ENCODE data around the gene OSBP.
"Not testable (repeated sequence)": the region's sequence is repeated elsewhere in the genome, so short reads cannot be mapped to it uniquely, and the experiment has no call there.

OSBP gene

DNA sequence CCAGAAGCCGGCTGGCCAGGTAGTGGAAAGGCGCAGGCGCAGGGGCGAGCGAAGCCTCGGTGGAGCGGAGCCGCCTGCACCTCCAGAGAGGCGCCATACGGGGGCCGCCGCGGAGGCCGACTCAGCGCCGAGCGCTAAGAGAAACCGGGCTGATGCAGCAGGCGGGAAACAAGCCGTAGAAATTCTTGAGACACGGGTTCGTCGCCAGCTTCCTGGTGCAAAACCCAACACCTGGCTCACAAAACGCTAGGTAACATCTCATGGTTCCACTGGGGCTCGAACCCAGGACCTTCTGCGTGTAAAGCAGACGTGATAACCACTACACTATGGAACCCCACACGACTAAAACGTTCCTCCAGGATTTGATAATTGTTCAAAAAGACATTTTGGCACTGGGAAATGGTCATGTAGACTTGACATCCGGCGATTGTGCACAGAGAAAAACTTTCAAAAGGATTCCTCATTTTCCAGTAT is 65.2 kb downstream of the OSBP start:
- TF ChIP-seq, protein P1, sequence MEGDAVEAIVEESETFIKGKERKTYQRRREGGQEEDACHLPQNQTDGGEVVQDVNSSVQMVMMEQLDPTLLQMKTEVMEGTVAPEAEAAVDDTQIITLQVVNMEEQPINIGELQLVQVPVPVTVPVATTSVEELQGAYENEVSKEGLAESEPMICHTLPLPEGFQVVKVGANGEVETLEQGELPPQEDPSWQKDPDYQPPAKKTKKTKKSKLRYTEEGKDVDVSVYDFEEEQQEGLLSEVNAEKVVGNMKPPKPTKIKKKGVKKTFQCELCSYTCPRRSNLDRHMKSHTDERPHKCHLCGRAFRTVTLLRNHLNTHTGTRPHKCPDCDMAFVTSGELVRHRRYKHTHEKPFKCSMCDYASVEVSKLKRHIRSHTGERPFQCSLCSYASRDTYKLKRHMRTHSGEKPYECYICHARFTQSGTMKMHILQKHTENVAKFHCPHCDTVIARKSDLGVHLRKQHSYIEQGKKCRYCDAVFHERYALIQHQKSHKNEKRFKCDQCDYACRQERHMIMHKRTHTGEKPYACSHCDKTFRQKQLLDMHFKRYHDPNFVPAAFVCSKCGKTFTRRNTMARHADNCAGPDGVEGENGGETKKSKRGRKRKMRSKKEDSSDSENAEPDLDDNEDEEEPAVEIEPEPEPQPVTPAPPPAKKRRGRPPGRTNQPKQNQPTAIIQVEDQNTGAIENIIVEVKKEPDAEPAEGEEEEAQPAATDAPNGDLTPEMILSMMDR (IDR thresholded peaks at IDR 0.05; ENCODE audit: low read depth, low read length), result peak; percentile 53
- peak; percentile 92 to 99 for DNase-seq (ENCODE audit: low read depth in 2 of 2)
- H3K4me3 ChIP-seq (replicated peaks in 1 of 2; ENCODE audit: low read depth in 2 of 2, low read length in 2 of 2), result peak overlapping the region; percentile 60 to 61

- H3K4me3 ChIP-seq (replicated peaks in 1 of 2; ENCODE audit: low read depth in 2 of 2, low read length in 2 of 2), result no peak overlapping the region
- DNase-seq (ENCODE audit: low read depth in 2 of 2), result no peak
- TF ChIP-seq, protein P1 (IDR thresholded peaks at IDR 0.05; ENCODE audit: low read depth, low read length), result no peak
Measured at GRCh38 chr11:59548309-59548656, 67.3 kb downstream of the OSBP start.

DNA sequence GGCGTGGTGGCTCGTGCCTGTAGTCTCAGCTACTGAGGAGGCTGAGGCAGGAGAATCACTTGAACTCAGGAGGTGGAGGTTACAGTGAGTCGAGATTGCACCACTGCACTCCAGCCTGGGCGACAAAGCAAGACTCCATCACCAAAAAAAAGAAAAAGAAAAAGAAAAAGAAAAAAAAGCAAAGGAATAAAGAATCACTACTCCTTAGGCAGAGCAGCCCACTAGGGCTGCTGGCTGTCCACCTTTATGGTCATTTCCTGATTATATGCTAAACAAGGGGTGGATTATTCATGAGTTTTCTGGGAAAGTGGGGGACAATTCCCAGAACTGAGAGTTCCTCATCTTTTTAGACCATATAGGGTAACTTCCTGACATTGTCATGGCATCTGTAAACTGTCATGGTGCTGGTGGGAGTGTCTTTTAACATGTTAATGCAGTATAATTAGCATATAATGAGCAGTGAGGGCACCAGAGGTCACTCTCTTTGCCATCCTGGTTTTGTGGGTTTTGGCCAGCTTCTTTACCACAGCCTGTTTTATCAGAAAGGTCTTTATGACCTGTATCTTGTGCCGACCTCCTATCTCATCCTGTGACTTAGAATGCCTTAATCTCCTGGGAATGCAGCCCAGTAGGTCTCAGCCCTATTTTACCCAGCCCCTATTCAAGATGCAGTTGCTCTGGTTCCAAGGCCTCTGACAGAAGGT is 67.8 kb downstream of the OSBP start:
- peak in 1 of 2 donors; percentile 57 for DNase-seq (ENCODE audit: low read depth in 2 of 2)
- not testable (repeated sequence) for H3K4me3 ChIP-seq (replicated peaks in 1 of 2; ENCODE audit: low read depth in 2 of 2, low read length in 2 of 2)

DNA sequence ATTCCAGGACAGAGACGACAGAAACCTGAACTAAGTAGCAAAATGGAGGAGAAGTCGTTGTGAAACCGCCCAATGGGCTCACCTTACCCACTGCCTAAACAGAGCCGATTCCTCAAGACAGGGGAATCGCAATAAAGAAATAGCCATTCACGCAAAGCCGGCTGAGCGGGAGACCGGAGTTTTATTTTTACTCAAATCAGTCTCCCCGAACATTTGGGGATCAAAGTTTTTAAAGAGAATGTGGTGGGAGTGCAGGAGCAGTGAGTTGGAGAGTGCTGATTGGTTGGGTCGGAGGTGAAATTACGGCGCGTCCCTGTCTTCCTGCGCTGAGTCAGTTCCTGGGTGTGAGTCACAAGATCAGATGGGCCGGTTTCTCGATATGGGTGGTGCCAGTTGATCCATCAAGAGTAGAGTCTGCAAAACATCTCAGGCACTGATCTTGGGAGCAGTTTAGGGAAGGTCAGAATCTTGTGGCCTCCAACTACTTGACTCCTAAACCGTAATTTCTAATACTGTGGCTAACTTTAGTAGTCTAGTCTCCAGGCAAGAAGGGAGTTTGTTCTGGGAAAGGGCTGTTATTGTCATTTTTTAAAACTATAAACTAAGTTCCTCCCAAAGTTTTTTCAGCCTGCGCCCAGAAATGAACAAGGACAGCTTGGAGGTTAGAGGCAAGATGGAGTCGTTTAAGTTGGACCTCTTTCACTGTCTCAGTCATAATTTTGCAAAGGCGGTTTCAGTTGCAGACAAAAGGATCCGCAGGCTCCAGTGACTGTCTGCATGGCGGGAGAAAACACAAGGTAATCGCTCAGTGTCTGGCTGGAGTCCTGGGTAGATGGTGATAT is 70.2 kb downstream of the OSBP start:
- H3K4me3 ChIP-seq (replicated peaks in 1 of 2; ENCODE audit: low read depth in 2 of 2, low read length in 2 of 2), result no peak overlapping the region
- TF ChIP-seq, protein P1 (IDR thresholded peaks at IDR 0.05; ENCODE audit: low read depth, low read length), result no peak
- peak; percentile 84 to 94 for DNase-seq (ENCODE audit: low read depth in 2 of 2)

DNA sequence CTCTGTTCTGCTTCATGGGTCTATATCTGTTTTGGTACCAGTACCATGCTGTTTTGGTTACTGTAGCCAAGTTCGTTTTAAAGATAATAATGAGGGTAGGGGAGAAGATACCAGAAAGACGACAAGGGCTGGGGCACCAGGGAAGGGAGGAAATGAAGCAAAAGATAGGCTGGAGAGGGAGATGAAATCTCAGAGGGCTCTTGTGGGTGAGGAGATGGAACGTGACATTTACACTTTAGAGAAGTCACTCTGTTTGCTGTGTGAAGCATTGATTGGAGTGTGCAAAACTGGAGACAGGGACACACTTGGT is 70.8 kb downstream of the OSBP start:
- TF ChIP-seq, protein P1 (IDR thresholded peaks at IDR 0.05; ENCODE audit: low read depth, low read length), result no peak
- no peak for DNase-seq (ENCODE audit: low read depth in 2 of 2)
- no peak overlapping the region for H3K4me3 ChIP-seq (replicated peaks in 1 of 2; ENCODE audit: low read depth in 2 of 2, low read length in 2 of 2)

- H3K4me3 ChIP-seq (replicated peaks in 1 of 2; ENCODE audit: low read depth in 2 of 2, low read length in 2 of 2); DNase-seq (ENCODE audit: low read depth in 2 of 2): not testable (repeated sequence)
Measured at GRCh38 chr11:59543713-59544112, 71.9 kb downstream of the OSBP start.

GRCh38 chr11:59542142-59542810 is 73.3 kb downstream of the OSBP start:
- TF ChIP-seq, protein P1 (IDR thresholded peaks at IDR 0.05; ENCODE audit: low read depth, low read length), result no peak

More at GRCh38 chr11:59542142-59542810, 73.3 kb downstream of the OSBP start:
- no peak overlapping the region for H3K4me3 ChIP-seq (replicated peaks in 1 of 2; ENCODE audit: low read depth in 2 of 2, low read length in 2 of 2)
- no peak for DNase-seq (ENCODE audit: low read depth in 2 of 2)

All from cardiac fibroblast (primary cell).